Activated T-helper 17 cell treated with anti-CD3 and anti-CD28 coated beads, Interleukin-2, amount 50 U/mL, for 72 hours (primary cell): ENCODE data around the gene MKNK1. TPM values are rescaled to one million over a fixed set of nuclear protein-coding genes. Genes with fewer than 3 reads are reported as not detected.
A peak's percentile ranks its signal among the peaks of the same experiment; 100 is the strongest.

Experiments used
- ATAC-seq: fragments of 150-1000 bp; cut with Tn5 transposase; replicated peaks from 2 replicates; pipeline ENCODE4 v1.10.0; 2021; ENCODE audit warnings: mild to moderate bottlenecking, moderate library complexity
- H3K27ac Mint-ChIP-seq: one replicate; pipeline ENCODE4 v1.8.0; 2022; ENCODE audit warnings: mixed read lengths
- H3K27me3 Mint-ChIP-seq: one replicate; pipeline ENCODE4 v1.8.0; 2022; ENCODE audit warnings: mixed read lengths
- H3K36me3 Mint-ChIP-seq: one replicate; pipeline ENCODE4 v1.8.0; 2022; ENCODE audit warnings: low read depth, mild to moderate bottlenecking, mixed read lengths
- H3K4me1 Mint-ChIP-seq: one replicate; pipeline ENCODE4 v1.8.0; 2022; ENCODE audit warnings: mixed read lengths
- H3K4me3 Mint-ChIP-seq: one replicate; pipeline ENCODE4 v1.8.0; 2022; ENCODE audit warnings: mild to moderate bottlenecking, mixed read lengths
- H3K9me3 Mint-ChIP-seq: one replicate; pipeline ENCODE4 v1.8.0; 2022; ENCODE audit warnings: mixed read lengths
- total RNA-seq, 2 donors: library from RNA; stranded (reverse); gene quantifications; one replicate each; pipeline ENCODE4 v1.2.3, GENCODE V29; 2022

Gene MKNK1
- total RNA-seq, 2 donors from 2014 or later: 59.2 to 83.7 TPM

- Mint-ChIP-seq H3K4me1 (peaks cover 20% of the 10 kb centered on the region), H3K9me3 (no peaks in the 10 kb centered on the region), H3K4me3 (no peak overlapping the region), H3K36me3 (no peaks in the 10 kb centered on the region), H3K27me3 (peaks cover 27% of the 10 kb centered on the region), H3K27ac (no peak overlapping the region)
- no peak for ATAC-seq
These were observed 77.9 kb downstream of the MKNK1 start for GRCh38 chr1:46526013-46526690.

- H3K4me1 Mint-ChIP-seq: peaks cover 20% of the 10 kb centered on the region
- ATAC-seq: no peak
- H3K9me3 Mint-ChIP-seq: no peaks in the 10 kb centered on the region
- H3K36me3 Mint-ChIP-seq: no peaks in the 10 kb centered on the region
- H3K4me3 Mint-ChIP-seq: no peak overlapping the region
- H3K27ac Mint-ChIP-seq: no peak overlapping the region
- peaks cover 30% of the 10 kb centered on the region for H3K27me3 Mint-ChIP-seq
These were observed 78.7 kb downstream of the MKNK1 start for GRCh38 chr1:46525253-46525983.

GRCh38 chr1:46524843-46525242, 79.2 kb downstream of the MKNK1 start:
- peaks cover 20% of the 10 kb centered on the region for H3K4me1 Mint-ChIP-seq
- H3K4me3 Mint-ChIP-seq: no peak overlapping the region
- no peaks in the 10 kb centered on the region for H3K36me3 Mint-ChIP-seq
- peaks cover 30% of the 10 kb centered on the region for H3K27me3 Mint-ChIP-seq
- no peak overlapping the region for H3K27ac Mint-ChIP-seq
- ATAC-seq: no peak
- no peaks in the 10 kb centered on the region for H3K9me3 Mint-ChIP-seq

- Mint-ChIP-seq H3K27ac (no peak overlapping the region), H3K36me3 (no peaks in the 10 kb centered on the region), H3K4me1 (peaks cover 13% of the 10 kb centered on the region), H3K9me3 (no peaks in the 10 kb centered on the region), H3K4me3 (no peak overlapping the region), H3K27me3 (peaks cover 27% of the 10 kb centered on the region)
- ATAC-seq: no peak
These were observed 80.3 kb downstream of the MKNK1 start for GRCh38 chr1:46523496-46524353.

- no peak for ATAC-seq
- Mint-ChIP-seq H3K9me3 (no peaks in the 10 kb centered on the region), H3K27ac (peak overlapping the region; percentile 82), H3K36me3 (no peaks in the 10 kb centered on the region), H3K4me1 (peaks cover 11% of the 10 kb centered on the region), H3K27me3 (peaks cover 26% of the 10 kb centered on the region), H3K4me3 (peak overlapping the region; percentile 63)
These were observed 81.1 kb downstream of the MKNK1 start for GRCh38 chr1:46522969-46523320.

GRCh38 chr1:46522184-46522968, 81.7 kb downstream of the MKNK1 start:
- Mint-ChIP-seq H3K4me3 (peak overlapping the region; percentile 63), H3K27ac (peak overlapping the region; percentile 82), H3K27me3 (peaks cover 26% of the 10 kb centered on the region), H3K9me3 (no peaks in the 10 kb centered on the region), H3K4me1 (peaks cover 11% of the 10 kb centered on the region), H3K36me3 (no peaks in the 10 kb centered on the region)
- ATAC-seq: peak; percentile 99

- Mint-ChIP-seq H3K27ac (peak overlapping the region; percentile 82), H3K27me3 (peaks cover 33% of the 10 kb centered on the region), H3K4me1 (peaks cover 11% of the 10 kb centered on the region), H3K9me3 (no peaks in the 10 kb centered on the region), H3K36me3 (no peaks in the 10 kb centered on the region), H3K4me3 (no peak overlapping the region)
- no peak for ATAC-seq
These were observed 82.7 kb downstream of the MKNK1 start for GRCh38 chr1:46521414-46521813.

- H3K27me3 Mint-ChIP-seq: peaks cover 35% of the 10 kb centered on the region
- H3K4me3 Mint-ChIP-seq: no peak overlapping the region
- ATAC-seq: no peak
- H3K4me1 Mint-ChIP-seq: peaks cover 11% of the 10 kb centered on the region
- H3K9me3 Mint-ChIP-seq: no peaks in the 10 kb centered on the region
- no peaks in the 10 kb centered on the region for H3K36me3 Mint-ChIP-seq
- no peak overlapping the region for H3K27ac Mint-ChIP-seq
These were observed 83.8 kb downstream of the MKNK1 start for GRCh38 chr1:46520063-46520911.

- Mint-ChIP-seq H3K4me3 (no peak overlapping the region), H3K27ac (peak overlapping the region; percentile 25), H3K4me1 (peaks cover 11% of the 10 kb centered on the region), H3K9me3 (no peaks in the 10 kb centered on the region), H3K27me3 (peaks cover 36% of the 10 kb centered on the region), H3K36me3 (no peaks in the 10 kb centered on the region)
- ATAC-seq: no peak
These were observed 84.9 kb downstream of the MKNK1 start for GRCh38 chr1:46519209-46519608.

- Mint-ChIP-seq H3K36me3 (no peaks in the 10 kb centered on the region), H3K9me3 (no peaks in the 10 kb centered on the region), H3K4me1 (peaks cover 13% of the 10 kb centered on the region), H3K27me3 (peaks cover 39% of the 10 kb centered on the region), H3K27ac (no peak overlapping the region), H3K4me3 (no peak overlapping the region)
- ATAC-seq: no peak
These were observed 86.1 kb downstream of the MKNK1 start for GRCh38 chr1:46517932-46518498.

- Mint-ChIP-seq H3K27ac (no peak overlapping the region), H3K36me3 (no peaks in the 10 kb centered on the region), H3K9me3 (no peaks in the 10 kb centered on the region), H3K4me3 (no peak overlapping the region), H3K4me1 (peaks cover 8% of the 10 kb centered on the region), H3K27me3 (peaks cover 48% of the 10 kb centered on the region)
- ATAC-seq: no peak
These were observed 87.0 kb downstream of the MKNK1 start for GRCh38 chr1:46517010-46517600.

GRCh38 chr1:46516200-46516950, 87.7 kb downstream of the MKNK1 start:
- peaks cover 50% of the 10 kb centered on the region for H3K27me3 Mint-ChIP-seq
- peaks cover 3% of the 10 kb centered on the region for H3K4me1 Mint-ChIP-seq

More at GRCh38 chr1:46516200-46516950, 87.7 kb downstream of the MKNK1 start:
- Mint-ChIP-seq H3K9me3 (no peaks in the 10 kb centered on the region), H3K4me3 (no peak overlapping the region), H3K36me3 (no peaks in the 10 kb centered on the region), H3K27ac (no peak overlapping the region)
- ATAC-seq: no peak
